WTC11 (cell line): ENCODE measurements around the gene LRRC34. TPM values are rescaled to one million over a fixed set of nuclear protein-coding genes. Genes with fewer than 3 reads are reported as not detected.

Experiments
- ATAC-seq: fragments of 200-7000 bp; cut with Tn5 transposase; 2 replicates; pipeline ENCODE4 v1.10.0; 2021; ENCODE audit warnings: mild to moderate bottlenecking, moderate library complexity
- CTCF ChIA-PET: fragments of 300-600 bp; sonication (Branson Sonifier 250); formaldehyde crosslinking; loops from one replicate; lab custom pipeline; 2021; ENCODE audit warnings: antibody characterized with exemption; lab: Charles Lee
- POLR2A ChIA-PET: fragments of 350-600 bp; sonication (Branson Sonifier 250); formaldehyde crosslinking; loops from one replicate; lab custom pipeline; 2021; ENCODE audit warnings: antibody characterized with exemption; lab: Charles Lee
- DNase-seq: peaks from one replicate; pipeline ENCODE4 v3.0.0; 2021; ENCODE audit warnings: low spot score
- H3K27ac Mint-ChIP-seq: 2 replicates; pipeline ENCODE4 v1.8.0; 2021; ENCODE audit warnings: mixed read lengths
- H3K27me3 Mint-ChIP-seq: 2 replicates; pipeline ENCODE4 v1.8.0; 2021; ENCODE audit warnings: low read depth, mild to moderate bottlenecking, moderate library complexity, mixed read lengths
- H3K36me3 Mint-ChIP-seq: 2 replicates; pipeline ENCODE4 v1.8.0; 2021; ENCODE audit warnings: mixed read lengths
- H3K4me1 Mint-ChIP-seq: 2 replicates; pipeline ENCODE4 v1.8.0; 2022; ENCODE audit warnings: mixed read lengths
- H3K4me3 Mint-ChIP-seq: 2 replicates; pipeline ENCODE4 v1.8.0; 2021; ENCODE audit warnings: mild to moderate bottlenecking, moderate library complexity, mixed read lengths
- H3K9me3 Mint-ChIP-seq: 2 replicates; pipeline ENCODE4 v1.8.0; 2021; ENCODE audit warnings: mixed read lengths
- CDX4 ChIP-seq: fragments of 250-450 bp; sonication (Bioruptor Pico); IDR thresholded peaks from 2 replicates; pipeline ENCODE4 v1.9.0; 2021; ENCODE audit warnings: moderate library complexity, mild to moderate bottlenecking, inconsistent platforms, borderline replicate concordance
- E2F1 ChIP-seq: sonication (generic); formaldehyde crosslinking; IDR thresholded peaks from 2 replicates; pipeline ENCODE4 v1.8.0; 2022; ENCODE audit warnings: mild to moderate bottlenecking, missing genetic modification reagents
- ERG ChIP-seq: fragments of 250-450 bp; sonication (Bioruptor Pico); IDR thresholded peaks from 2 replicates; pipeline ENCODE4 v1.8.0; 2021; ENCODE audit warnings: mild to moderate bottlenecking
- ETV6 ChIP-seq: sonication (generic); formaldehyde crosslinking; IDR thresholded peaks from 2 replicates; pipeline ENCODE4 v1.8.1; 2022; ENCODE audit warnings: mild to moderate bottlenecking, missing genetic modification reagents
- GTF2I ChIP-seq: fragments of 250-450 bp; sonication (Bioruptor Pico); conservative IDR thresholded peaks from 2 replicates; pipeline ENCODE4 v1.4.0; 2021; ENCODE audit warnings: mild to moderate bottlenecking
- JAZF1 ChIP-seq: fragments of 250-450 bp; sonication (Bioruptor Pico); IDR thresholded peaks from 2 replicates; pipeline ENCODE4 v1.9.0; 2021; ENCODE audit warnings: moderate library complexity, mild to moderate bottlenecking, inconsistent platforms
- JUN ChIP-seq: sonication (generic); formaldehyde crosslinking; IDR thresholded peaks from 2 replicates; pipeline ENCODE4 v1.8.0; 2023; ENCODE audit warnings: mild to moderate bottlenecking, missing genetic modification reagents
- MAX ChIP-seq: sonication (generic); formaldehyde crosslinking; IDR thresholded peaks from 2 replicates; pipeline ENCODE4 v1.8.0; 2022; ENCODE audit warnings: mild to moderate bottlenecking, missing genetic modification reagents
- SMAD3 ChIP-seq: sonication (generic); formaldehyde crosslinking; IDR thresholded peaks from 2 replicates; pipeline ENCODE4 v1.8.0; 2022; ENCODE audit warnings: missing genetic modification reagents, mild to moderate bottlenecking, borderline replicate concordance
- ZNF219 ChIP-seq: sonication (generic); formaldehyde crosslinking; IDR thresholded peaks from 2 replicates; pipeline ENCODE4 v1.8.0; 2023; ENCODE audit warnings: missing genetic modification reagents, mild to moderate bottlenecking, borderline replicate concordance
- ZNF232 ChIP-seq: sonication (generic); formaldehyde crosslinking; IDR thresholded peaks from 2 replicates; pipeline ENCODE4 v1.8.0; 2022; ENCODE audit warnings: mild to moderate bottlenecking, missing genetic modification reagents
- ZNF671 ChIP-seq: fragments of 250-450 bp; sonication (Bioruptor Pico); IDR thresholded peaks from 2 replicates; pipeline ENCODE4 v1.8.0; 2021; ENCODE audit warnings: mild to moderate bottlenecking
- total RNA-seq: library from RNA; stranded (reverse); gene quantifications from 3 replicates; pipeline ENCODE4 v1.2.3, GENCODE V29; 2021
- TF ChIP-seq, protein P1 (sequence below): fragments of 250-450 bp; sonication (Bioruptor Pico); conservative IDR thresholded peaks from 2 replicates; pipeline ENCODE4 v1.9.0; 2021; ENCODE audit warnings: mild to moderate bottlenecking
- TF ChIP-seq, protein P2 (sequence below): sonication (generic); formaldehyde crosslinking; IDR thresholded peaks from 2 replicates; pipeline ENCODE4 v1.8.1; 2023; ENCODE audit warnings: mild to moderate bottlenecking, missing genetic modification reagents, moderate library complexity
- TF ChIP-seq, protein P3 (sequence below): sonication (generic); formaldehyde crosslinking; IDR thresholded peaks from 2 replicates; pipeline ENCODE4 v1.8.1; 2022; ENCODE audit warnings: missing genetic modification reagents, borderline replicate concordance
- TF ChIP-seq, protein P4 (sequence below): sonication (generic); formaldehyde crosslinking; IDR thresholded peaks from 2 replicates; pipeline ENCODE4 v1.8.1; 2023; ENCODE audit warnings: mild to moderate bottlenecking, moderate library complexity, missing genetic modification reagents
- TF ChIP-seq, protein P5 (sequence below): sonication (generic); formaldehyde crosslinking; IDR thresholded peaks from 2 replicates; pipeline ENCODE4 v1.8.0; 2022; ENCODE audit warnings: mild to moderate bottlenecking, missing genetic modification reagents

LRRC34 gene
- total RNA-seq, 1 experiment from 2014 or later = 8.3 TPM

DNA sequence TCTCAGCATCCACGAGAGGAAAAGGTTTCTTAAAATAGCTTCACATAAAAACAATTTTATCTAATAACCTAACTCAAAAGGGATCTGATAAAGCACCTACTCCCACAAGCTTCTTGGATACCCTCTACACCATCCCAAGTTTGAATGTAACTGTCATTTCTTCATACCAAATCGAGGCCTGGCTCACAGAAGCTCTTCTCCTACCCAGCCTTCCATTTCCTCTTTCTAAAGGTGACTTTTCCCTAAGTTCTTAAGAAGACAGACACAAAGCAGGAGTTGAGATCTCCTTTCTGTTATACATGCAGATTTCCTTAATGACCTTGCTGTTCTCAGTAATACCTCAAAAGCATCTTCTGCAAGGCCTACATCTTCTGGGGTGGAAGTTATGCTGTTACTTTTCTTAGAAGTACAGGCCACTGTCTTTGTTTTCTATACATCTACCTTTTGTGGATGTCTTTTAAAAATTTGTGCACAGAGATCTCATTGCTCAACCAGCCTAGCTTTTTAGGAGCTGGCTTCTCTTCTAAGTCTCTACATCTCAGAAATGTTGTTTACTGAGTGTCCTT lies 3.4 kb downstream of the LRRC34 start:
- ChIA-PET CTCF (interaction anchor here (0.6 kb wide), 1 partner anchor 372 kb away, joined by 3 read pairs; the partner anchor contains the start of gene PHC3), POLR2A (interaction anchor here (1.1 kb wide), 1 partner anchor 274 kb away, joined by 3 read pairs; no protein-coding TSS in a partner anchor)
- H3K9me3 Mint-ChIP-seq = no peaks in the 10 kb centered on the region
- DNase-seq (no peak), ATAC-seq (no peak)
- H3K4me1 Mint-ChIP-seq = peaks cover 34% of the 10 kb centered on the region
- peaks cover 27% of the 10 kb centered on the region for H3K27me3 Mint-ChIP-seq
- TF ChIP-seq ZNF232 (no peak), CDX4 (CRISPR knock-in tag) (no peak), ERG (CRISPR knock-in tag) (no peak), ETV6 (CRISPR knock-in tag) (no peak), MAX (no peak), ZNF671 (CRISPR knock-in tag) (no peak), ZNF219 (CRISPR knock-in tag) (no peak), JUN (no peak), E2F1 (CRISPR knock-in tag) (no peak), SMAD3 (CRISPR knock-in tag) (no peak), JAZF1 (CRISPR knock-in tag) (no peak), GTF2I (CRISPR knock-in tag) (no peak)
- TF ChIP-seq, protein P1, sequence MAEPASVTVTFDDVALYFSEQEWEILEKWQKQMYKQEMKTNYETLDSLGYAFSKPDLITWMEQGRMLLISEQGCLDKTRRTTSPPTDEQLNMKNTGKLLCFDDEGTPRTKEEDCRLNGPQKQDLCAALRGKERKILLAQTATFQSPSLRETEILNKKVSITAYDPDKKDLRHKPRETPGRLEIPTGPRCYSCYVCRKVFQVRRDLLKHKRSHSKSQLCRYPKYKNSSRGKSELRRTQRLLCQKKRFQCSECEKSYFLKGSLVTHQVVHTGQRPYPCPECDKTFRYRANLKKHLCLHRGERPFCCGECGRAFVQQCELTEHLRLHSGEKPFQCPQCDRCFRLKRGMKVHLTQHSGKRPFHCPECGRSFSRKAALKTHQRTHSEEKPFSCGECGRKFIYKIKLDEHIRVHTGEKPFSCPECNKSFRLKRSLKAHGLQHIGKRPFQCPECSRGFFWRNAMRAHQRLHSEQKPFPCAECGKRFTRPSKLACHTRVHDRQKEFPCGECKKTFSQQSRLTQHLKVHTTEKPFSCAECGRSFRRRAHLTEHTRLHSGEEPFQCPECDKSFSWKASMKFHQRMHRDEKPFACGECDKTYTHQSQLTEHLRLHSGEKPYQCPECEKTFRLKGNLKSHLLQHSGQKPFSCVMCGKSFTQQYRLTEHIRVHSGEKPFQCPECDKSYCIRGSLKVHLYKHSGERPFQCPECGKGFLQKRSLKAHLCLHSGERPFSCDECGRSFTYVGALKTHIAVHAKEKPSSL (CRISPR knock-in tag) = no peak
- TF ChIP-seq, protein P2, sequence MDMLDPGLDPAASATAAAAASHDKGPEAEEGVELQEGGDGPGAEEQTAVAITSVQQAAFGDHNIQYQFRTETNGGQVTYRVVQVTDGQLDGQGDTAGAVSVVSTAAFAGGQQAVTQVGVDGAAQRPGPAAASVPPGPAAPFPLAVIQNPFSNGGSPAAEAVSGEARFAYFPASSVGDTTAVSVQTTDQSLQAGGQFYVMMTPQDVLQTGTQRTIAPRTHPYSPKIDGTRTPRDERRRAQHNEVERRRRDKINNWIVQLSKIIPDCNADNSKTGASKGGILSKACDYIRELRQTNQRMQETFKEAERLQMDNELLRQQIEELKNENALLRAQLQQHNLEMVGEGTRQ = no peak
- TF ChIP-seq, protein P3, sequence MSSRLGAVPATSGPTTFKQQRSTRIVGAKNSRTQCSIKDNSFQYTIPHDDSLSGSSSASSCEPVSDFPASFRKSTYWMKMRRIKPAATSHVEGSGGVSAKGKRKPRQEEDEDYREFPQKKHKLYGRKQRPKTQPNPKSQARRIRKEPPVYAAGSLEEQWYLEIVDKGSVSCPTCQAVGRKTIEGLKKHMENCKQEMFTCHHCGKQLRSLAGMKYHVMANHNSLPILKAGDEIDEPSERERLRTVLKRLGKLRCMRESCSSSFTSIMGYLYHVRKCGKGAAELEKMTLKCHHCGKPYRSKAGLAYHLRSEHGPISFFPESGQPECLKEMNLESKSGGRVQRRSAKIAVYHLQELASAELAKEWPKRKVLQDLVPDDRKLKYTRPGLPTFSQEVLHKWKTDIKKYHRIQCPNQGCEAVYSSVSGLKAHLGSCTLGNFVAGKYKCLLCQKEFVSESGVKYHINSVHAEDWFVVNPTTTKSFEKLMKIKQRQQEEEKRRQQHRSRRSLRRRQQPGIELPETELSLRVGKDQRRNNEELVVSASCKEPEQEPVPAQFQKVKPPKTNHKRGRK (CRISPR knock-in tag) = no peak
- TF ChIP-seq, protein P4, sequence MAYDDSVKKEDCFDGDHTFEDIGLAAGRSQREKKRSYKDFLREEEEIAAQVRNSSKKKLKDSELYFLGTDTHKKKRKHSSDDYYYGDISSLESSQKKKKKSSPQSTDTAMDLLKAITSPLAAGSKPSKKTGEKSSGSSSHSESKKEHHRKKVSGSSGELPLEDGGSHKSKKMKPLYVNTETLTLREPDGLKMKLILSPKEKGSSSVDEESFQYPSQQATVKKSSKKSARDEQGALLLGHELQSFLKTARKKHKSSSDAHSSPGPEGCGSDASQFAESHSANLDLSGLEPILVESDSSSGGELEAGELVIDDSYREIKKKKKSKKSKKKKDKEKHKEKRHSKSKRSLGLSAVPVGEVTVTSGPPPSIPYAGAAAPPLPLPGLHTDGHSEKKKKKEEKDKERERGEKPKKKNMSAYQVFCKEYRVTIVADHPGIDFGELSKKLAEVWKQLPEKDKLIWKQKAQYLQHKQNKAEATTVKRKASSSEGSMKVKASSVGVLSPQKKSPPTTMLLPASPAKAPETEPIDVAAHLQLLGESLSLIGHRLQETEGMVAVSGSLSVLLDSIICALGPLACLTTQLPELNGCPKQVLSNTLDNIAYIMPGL (CRISPR knock-in tag) = no peak
- TF ChIP-seq, protein P5, sequence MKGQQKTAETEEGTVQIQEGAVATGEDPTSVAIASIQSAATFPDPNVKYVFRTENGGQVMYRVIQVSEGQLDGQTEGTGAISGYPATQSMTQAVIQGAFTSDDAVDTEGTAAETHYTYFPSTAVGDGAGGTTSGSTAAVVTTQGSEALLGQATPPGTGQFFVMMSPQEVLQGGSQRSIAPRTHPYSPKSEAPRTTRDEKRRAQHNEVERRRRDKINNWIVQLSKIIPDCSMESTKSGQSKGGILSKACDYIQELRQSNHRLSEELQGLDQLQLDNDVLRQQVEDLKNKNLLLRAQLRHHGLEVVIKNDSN (CRISPR knock-in tag) = no peak
- no peak overlapping the region for H3K4me3 Mint-ChIP-seq
- H3K27ac Mint-ChIP-seq = no peak overlapping the region; the same call in 1 of the 2 replicates
- no peaks in the 10 kb centered on the region; the same call in 1 of the 2 replicates for H3K36me3 Mint-ChIP-seq
